Prostate gland (tissue), 2 donors: ENCODE results near the gene ZMYND8. TPM values are rescaled to one million over a fixed set of nuclear protein-coding genes. Genes with fewer than 3 reads are reported as not detected.
A peak's percentile ranks its signal among the peaks of the same experiment; 100 is the strongest.

Source experiments
- DNase-seq: peaks from one replicate; pipeline ENCODE4 v3.0.0-alpha.2; 2019; ENCODE audit warnings: low spot score
- H3K27ac ChIP-seq, 2 donors: fragments of 200-600 bp; sonication (generic); 2 replicates each; pipeline ENCODE4 v1.5.1; 2017 to 2019
- H3K27me3 ChIP-seq: fragments of 200-600 bp; sonication (generic); replicated peaks from 2 replicates; pipeline ENCODE4 v1.5.1; 2019; ENCODE audit not compliant: insufficient read depth
- H3K36me3 ChIP-seq, 2 donors: fragments of 200-600 bp; sonication (generic); 1 replicate in 1 of 2; 2 replicates in 1 of 2; pipeline versions ENCODE4 v1.5.1 to v1.8.1; 2017 to 2019
- H3K4me1 ChIP-seq: fragments of 200-600 bp; sonication (generic); replicated peaks from 2 replicates; pipeline ENCODE4 v1.5.1; 2019
- H3K4me3 ChIP-seq, 2 donors: fragments of 200-600 bp; sonication (generic); 2 replicates each; pipeline ENCODE4 v1.5.1; 2017 to 2019
- H3K9me3 ChIP-seq: fragments of 200-600 bp; sonication (generic); 2 replicates; pipeline ENCODE4 v1.5.1; 2017
- CTCF ChIP-seq, 4 experiments: fragments of 200-600 bp in 2 of 4; fragments of 450-650 bp in 2 of 4; sonication (generic) in 2 of 4; IDR thresholded peaks; 1 replicate in 3 of 4; 2 replicates in 1 of 4; pipeline ENCODE4 v1.5.1; 2016 to 2019; ENCODE audit warnings: antibody characterized with exemption in 4 of 4, mild to moderate bottlenecking in 2 of 4, moderate library complexity in 2 of 4
- POLR2A ChIP-seq: fragments of 450-650 bp; IDR thresholded peaks from one replicate; pipeline ENCODE4 v1.6.1; 2016; ENCODE audit warnings: antibody characterized with exemption, mild to moderate bottlenecking
- POLR2AphosphoS5 ChIP-seq: sonication (generic); formaldehyde crosslinking; IDR thresholded peaks from one replicate; pipeline ENCODE4 v1.6.1; 2017; ENCODE audit warnings: antibody characterized with exemption
- WGBS: methylation state at CpG from one replicate; pipeline ENCODE4 v1.1.5; 2018; 5-methylcytosine and 5-hydroxymethylcytosine counted together
- intact Hi-C: fragments of 100-400 bp; cut with DNase I; formaldehyde crosslinking; loops from one replicate; pipeline ENCODE4 v1.14.2; 2022
- total RNA-seq, 2 donors: library from RNA; depleted of rRNA; stranded (reverse); fragments of >200 nt; gene quantifications; one replicate each; pipeline ENCODE4 v1.1.0, GENCODE V29; 2016

ZMYND8 gene
- total RNA-seq, 2 donors from 2014 or later = 19.9 to 70.9 TPM

GRCh38 chr20:47328129-47328528 is 28.4 kb downstream of the ZMYND8 start:
- Histone ChIP-seq H3K36me3 (no peaks in the 10 kb centered on the region), H3K27ac (peak overlapping the region; percentile 59 to 87), H3K27me3 (no peaks in the 10 kb centered on the region), H3K9me3 (no peaks in the 10 kb centered on the region), H3K4me1 (no peaks in the 10 kb centered on the region), H3K4me3 (no peak overlapping the region)
- no peak for DNase-seq
- TF ChIP-seq POLR2AphosphoS5 (no peak), POLR2A (no peak), CTCF (IDR thresholded peaks at IDR 0.05) (no peak)
- WGBS = 17% methylated on average over 1 of the region's 1 CpG
- intact Hi-C loops = no loop called here

GRCh38 chr20:47327711-47328110 is 28.8 kb downstream of the ZMYND8 start:
- 76% methylated on average over 7 of the region's 7 CpGs for WGBS
- TF ChIP-seq POLR2AphosphoS5 = no peak
- no peak for TF ChIP-seq CTCF (IDR thresholded peaks at IDR 0.05)
- no peak for TF ChIP-seq POLR2A
- Histone ChIP-seq H3K36me3 (no peaks in the 10 kb centered on the region), H3K4me1 (peaks cover under 1% of the 10 kb centered on the region), H3K9me3 (no peaks in the 10 kb centered on the region), H3K27ac (peak overlapping the region; percentile 59 to 87), H3K27me3 (no peaks in the 10 kb centered on the region), H3K4me3 (no peak overlapping the region)
- intact Hi-C loops = no loop called here
- no peak for DNase-seq

DNA sequence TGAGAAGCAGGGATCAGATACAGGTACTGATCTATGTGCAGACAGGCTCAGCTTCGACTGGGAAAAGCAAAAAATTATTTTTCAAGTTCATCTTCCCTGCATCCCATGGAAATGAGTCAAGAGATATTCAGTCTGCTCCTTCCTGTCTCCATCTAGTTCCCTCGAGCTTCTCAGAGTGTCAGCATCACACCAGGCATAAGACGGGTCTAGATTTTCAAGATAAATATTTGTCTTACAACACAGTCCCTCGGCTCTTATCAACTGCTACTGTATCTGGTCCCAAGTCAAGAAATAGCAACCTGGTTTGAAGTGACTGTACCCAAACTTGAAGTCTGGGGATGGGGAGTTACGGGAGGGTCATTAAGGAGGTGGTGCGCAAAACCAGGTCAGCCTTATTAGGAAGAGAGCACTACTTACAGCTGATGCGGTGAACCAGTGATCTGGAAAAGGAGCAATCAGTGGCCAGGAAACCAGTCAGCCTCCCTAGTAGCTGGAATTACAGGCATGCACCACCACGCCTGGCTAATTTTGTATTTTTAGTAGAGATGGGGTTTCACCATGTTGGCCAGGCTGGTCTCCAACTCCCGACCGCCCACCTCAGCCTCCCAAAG is 29.7 kb downstream of the ZMYND8 start:
- Histone ChIP-seq H3K9me3 (no peaks in the 10 kb centered on the region), H3K36me3 (no peaks in the 10 kb centered on the region), H3K4me1 (peaks cover 6% of the 10 kb centered on the region), H3K27ac (peak overlapping the region; percentile 59 to 87), H3K27me3 (no peaks in the 10 kb centered on the region), H3K4me3 (no peak overlapping the region)
- TF ChIP-seq POLR2AphosphoS5 (peak; percentile 38), POLR2A (no peak), CTCF (IDR thresholded peaks at IDR 0.05) (no peak)
- WGBS = 61% methylated on average over 10 of the region's 10 CpGs
- no peak for DNase-seq
- intact Hi-C loops = no loop called here

GRCh38 chr20:47325242-47325641 is 31.3 kb downstream of the ZMYND8 start:
- peaks cover 16% of the 10 kb centered on the region for H3K4me1 ChIP-seq

More at GRCh38 chr20:47325242-47325641, 31.3 kb downstream of the ZMYND8 start:
- Histone ChIP-seq H3K27me3 (no peaks in the 10 kb centered on the region), H3K27ac (peak overlapping the region in 1 of 2 donors; percentile 13), H3K4me3 (no peak overlapping the region), H3K36me3 (no peaks in the 10 kb centered on the region), H3K9me3 (no peaks in the 10 kb centered on the region)
- intact Hi-C loops = no loop called here
- TF ChIP-seq CTCF (IDR thresholded peaks at IDR 0.05) (no peak), POLR2A (no peak), POLR2AphosphoS5 (no peak)
- WGBS = 93% methylated on average over 6 of the region's 6 CpGs
- no peak for DNase-seq
